CD4-positive, alpha-beta T cell treated with Interferon alpha-2 for 1 hour (primary cell): Measurements from ENCODE around the gene P4HA1.

Experiments
- DNase-seq, 2 donors: peaks; one replicate each; pipeline ENCODE4 v3.0.0-alpha.2; 2020 to 2022

The P4HA1 gene

DNA sequence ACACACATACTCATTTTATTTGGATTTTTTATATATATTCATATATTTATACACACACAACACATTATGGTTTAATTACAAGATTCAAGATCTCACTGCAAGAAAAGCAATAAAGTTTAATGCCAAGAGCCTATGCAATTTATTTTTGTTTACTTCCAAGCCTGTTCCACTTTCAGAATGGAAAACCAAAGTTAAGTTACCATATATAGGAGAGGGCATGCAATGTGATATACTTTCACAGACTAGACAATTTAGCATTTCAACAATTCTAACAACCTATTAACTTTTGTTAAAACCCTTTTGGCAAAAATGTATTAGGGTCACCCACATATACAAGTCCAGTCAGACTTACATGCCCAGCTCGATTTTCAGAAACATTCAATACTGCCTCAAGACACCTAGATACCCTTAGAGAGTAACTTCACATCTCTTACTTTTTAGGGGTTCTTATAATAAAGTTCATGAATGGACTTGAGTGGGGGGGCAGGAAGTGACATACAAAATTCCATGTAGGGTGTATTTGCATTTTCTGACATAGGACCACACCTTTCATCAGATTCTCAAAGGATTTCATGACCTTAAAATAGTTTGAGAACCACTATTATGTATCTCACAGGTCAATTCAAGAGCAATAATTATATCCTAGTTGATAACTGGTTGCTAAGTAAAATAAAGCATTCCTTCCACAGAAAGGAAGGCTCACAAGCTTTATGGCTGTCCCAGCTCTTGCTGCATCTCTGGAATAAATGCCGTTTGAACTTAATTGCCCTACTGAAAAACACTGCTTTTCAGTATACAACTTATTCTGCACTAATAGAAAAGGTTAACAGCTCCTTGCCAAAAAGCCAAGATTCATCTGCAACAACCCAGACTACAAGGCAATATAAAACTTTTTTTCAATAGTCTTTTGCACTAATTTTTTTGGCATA, 2.5 kb downstream of the P4HA1 start:
- DNase-seq: no peak

DNA sequence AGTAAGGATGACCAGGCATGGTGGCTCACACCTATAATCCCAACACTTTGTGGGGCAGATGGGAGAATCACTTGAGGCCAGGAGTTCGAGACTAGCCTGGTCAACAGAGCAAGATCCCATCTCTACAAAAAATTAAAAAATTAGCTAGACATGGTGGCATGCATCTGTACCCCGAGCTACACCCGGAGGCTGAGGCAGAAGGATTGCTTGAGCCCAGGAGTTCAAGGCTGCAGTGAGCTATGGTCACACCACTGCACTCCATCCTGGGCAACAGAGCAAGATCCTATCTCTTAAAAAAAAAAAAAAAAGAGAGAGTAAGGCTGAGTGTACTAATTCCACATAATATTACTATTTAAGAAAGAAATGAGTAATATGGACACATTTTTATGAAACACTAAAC, 3.8 kb downstream of the P4HA1 start:
- no peak for DNase-seq

DNA sequence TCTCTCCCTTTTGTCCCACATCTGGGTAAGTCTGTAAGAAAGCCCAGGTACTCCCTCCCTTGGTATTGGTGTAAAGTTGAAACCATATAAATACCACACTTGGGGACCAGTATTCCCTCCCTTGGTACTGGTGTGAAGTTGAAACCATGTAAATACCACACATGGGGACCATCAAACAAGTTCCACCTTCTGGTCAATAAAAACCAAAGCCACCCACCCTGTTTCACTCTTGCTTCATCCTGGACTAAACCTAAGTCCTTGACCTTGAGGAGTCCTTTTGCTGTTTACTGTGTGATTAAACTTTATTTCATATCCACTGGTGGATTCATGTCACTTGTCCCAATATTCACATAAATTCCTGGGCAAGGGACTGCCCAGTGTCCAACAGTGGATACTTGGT, 8.4 kb downstream of the P4HA1 start:
- DNase-seq: no peak

DNA sequence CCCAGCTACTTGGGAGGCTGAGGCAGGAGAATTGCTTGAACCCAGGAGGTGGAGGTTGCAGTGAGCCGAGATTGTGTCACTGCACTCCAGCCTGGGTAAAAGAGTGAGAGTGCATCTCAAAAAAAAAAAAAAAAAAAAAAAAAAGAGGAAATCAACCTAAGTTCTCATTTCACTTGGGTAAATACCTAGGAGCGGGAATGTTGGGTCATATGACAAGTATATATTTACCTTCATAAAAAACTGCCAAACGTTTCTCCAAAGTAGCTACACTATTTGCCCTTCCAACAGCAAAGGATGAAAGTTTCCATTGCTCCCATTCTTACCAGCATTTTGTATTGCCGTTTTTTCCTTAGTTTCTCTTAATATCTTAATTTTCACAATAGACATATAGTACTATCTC, 9.8 kb downstream of the P4HA1 start:
- no peak for DNase-seq

DNA sequence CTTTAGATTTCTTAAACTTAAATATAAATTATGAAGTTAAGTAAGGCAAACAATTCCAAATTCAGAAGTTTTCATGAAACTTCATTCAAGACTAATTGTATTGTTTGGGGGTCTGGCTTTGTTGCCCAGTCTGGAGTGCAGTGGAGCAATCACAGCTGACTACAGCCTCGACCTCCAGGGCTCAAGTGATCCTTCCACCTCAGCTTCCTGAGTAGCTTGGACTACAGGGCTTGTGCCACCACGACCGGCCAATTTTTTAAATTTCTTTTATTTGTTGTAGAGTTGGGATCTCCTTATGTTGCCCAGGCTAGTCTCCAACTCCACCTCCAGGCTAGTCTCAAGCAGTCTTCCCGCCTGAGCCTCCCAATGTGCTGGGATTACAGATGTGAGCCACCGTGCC, 12.5 kb downstream of the P4HA1 start:
- no peak for DNase-seq

DNA sequence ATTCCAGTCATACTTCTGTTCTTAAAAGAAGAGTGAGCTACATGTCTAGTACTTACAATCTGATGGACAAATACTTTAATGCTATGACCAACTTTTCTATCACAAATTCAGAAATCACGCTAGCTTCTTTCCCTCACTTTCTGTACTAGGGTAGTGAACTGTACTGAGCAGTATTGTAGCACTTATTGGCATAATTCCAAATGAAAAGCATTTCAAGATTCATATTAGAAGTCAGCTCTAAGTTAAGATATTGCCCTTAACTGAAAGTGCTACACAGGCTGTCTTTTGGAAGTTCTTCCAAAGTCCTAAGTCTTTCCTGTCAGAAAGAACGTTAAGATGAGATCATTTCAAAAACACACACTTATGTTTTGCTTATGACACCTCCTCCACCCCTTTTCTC, 13.4 kb downstream of the P4HA1 start:
- DNase-seq: no peak

DNA sequence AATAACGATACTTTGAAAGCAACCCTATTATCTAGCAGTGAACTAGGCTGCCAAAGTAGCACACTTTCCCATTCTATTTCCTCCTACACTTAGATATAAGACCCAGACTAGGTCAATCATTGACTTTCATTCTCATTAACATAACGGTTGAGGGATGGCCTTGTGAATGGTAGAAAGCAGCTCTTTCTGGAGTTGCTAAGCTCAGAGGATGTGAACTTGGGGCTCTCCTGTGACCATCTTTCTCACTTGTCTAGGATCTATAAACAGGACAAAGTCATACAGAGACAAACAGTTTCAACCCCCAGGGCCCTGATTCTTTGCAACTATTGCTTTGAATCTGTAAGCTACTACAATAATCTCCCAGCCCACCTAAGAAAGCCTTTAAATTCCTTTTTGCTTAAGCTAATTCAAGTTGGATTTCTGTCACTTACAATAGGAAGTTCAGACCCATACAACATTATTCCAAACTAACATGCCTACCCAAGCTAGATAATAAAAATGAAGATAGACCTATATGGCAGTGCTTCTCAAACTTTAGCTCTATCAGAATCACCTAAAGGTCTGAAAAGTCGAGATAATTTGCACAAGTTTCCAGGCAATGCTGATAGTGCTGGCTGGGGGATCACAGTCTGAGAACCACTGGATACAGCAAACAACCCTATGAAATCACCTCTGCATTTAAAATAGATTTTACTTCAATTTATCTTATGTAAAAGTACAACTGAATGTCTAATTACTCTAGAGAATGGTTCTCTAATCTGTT, 16.7 kb downstream of the P4HA1 start:
- no peak for DNase-seq

DNA sequence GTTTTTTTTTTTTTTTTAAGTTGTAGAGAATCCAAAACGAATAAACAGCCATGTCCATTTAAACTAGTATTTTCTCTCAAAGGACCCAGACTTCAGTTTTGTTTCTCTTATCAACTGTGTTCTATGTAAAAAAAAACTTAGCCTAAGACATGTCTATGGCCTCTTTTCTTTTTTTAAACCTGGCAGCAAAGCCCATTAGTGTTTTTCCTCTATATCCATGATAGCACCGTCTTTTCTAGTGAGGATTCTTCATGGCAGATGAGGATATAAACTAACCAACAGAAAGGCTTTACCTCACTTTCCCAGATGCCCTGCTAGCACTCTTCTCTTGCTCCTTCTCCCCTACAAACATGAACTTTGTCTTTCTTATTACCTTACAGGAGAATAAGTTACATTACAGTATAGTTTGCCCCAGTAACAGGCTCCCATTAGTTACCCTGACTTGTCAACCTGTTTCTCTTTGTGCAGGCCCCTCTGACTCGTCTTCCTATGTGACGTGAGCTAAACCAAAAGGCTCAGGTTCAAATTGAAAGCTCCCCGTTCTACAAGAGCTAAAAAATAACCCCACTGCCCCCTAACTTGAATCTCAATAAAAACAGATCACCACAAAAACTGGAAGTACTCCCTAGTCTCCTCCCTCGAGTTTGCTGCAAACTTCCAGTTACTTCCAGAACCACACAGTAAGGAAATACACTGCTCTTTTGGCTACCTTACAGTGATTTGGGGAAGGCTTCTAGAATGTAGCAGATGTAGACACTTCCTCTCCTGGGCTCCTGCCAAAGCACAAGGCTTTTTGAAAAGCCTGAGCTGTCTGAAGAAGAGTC, 20.1 kb downstream of the P4HA1 start:
- DNase-seq: no peak

DNA sequence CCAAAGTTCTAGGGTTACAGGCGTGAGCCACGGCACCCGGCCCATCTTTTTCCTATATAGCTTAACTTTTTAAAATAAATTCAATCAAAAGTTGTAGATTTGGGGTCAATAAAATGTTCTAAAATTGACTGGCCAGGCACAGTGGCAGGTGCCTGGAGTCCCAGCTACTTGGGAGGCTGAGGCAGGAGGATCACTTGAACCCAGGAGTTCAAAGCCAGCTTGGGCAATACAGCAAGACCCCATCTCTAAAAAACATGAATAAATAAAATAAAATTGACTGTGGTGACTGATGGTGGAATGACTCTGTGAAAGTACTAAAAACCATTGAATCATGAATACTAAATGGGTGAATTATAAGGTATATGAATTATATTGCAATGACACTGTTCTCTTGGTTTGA, 20.8 kb downstream of the P4HA1 start:
- no peak for DNase-seq

DNA sequence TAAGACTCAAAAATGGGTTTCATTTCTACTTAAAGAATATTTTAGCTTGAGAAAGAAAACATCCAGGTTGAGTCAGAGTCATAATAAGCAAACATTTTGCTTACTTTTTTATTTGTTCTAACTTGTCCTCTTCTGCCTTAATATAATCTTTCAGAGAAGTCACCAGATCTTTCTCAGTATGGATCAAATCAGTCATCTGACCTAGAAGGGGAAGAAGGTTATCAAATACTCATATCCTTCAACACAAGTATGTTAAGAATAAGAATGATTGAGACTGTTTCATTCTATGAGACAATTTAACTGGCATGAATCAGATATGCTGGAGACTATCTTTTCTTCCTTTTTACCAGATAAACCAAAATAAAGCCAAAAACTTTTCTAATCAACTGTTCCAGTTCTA, 23.0 kb downstream of the P4HA1 start:
- no peak for DNase-seq

DNA sequence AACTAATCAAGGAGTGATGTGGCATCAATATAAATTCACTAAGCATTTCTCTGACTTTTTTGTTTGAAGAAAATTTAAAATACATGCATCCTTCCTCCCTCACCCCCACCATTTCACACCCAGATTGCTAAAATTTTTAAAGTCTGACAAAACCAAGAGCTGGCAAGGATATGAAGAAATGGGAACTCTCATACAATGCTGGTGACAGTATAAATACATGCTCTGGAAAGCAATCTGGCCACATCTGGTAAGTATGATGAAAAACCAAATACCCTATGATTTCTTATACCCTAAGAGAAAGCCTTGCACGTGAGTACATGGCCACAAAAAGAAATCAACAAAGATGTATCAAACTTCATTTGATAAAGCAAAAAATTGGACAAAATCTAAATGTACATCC, 31.2 kb downstream of the P4HA1 start:
- DNase-seq: no peak

DNA sequence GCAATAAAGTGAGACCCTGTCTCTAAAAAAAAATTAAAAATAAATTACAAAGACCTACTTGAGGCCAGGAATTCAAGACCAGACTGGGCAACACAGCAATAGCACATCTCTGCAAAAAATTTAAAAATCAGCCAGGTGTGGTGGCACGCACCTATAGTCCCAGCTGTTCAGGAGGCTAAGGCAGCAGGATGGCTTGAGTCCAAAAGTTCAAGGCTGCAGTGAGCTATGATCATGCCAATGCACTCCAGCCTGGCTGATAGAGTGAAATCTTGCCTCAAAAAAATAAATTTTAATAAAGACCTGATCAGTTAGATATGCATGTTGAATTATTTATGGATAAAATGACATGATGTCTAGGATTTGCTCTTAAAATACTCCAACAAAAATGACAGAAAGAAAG, 34.9 kb downstream of the P4HA1 start:
- DNase-seq: no peak

DNA sequence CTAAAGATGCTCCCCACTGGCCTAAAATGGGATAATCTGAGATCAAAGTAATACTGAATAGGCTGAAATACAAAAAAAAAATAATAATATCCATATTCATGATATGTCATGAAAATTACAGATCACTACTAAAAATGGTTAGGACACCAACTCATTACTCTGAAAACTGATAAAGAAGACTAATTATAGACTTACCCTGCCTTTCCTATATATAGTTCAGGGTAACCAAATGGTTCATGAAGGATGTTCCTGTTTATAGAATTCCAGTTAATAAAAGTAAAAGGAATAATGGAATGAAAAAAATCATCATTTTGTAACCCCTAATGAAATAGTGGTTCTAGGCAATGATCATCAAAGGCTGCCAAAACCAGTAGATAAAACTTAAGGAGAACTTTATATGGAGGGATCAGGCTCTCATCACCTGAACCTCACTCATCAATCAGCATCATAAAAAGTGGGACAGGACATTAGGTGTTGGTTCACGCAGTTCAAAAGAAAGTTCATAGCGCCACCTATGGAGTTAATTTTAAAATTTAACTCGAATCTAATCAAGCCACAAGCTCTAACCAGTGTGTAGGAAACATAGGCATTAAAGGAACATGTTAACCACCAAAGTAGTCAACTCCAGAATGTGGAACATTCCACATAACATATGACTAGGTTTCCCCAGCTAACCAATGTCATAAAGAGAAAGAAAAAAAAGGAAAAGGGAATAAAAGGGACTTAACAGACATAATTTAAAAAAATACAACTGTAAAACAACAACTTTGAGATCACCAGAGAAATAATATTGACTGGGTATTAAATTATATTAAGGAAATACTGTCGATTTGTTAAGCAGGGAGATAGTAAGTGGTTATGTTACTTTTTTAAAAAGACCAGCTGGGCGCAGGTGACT, 35.7 kb downstream of the P4HA1 start:
- DNase-seq: peak in 1 of 2 donors; percentile 62

DNA sequence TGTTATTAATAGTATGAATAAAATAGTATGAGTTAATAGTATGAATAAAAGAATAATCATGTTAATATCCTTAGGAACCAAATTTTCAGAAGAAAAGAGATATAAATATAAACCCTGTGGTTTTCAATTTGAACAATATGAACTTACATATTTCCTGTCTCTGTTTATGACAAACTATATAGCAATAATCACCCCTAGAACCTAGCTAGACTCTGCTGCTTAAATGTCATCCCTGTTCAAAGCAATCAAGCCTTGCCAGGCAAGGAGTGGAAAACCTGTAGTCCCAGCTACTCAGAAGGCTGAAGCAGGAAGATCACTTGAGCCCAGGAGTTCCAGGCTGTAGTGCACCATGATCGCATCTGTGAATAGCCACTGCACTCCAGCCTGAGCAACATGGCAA, 36.5 kb downstream of the P4HA1 start:
- DNase-seq: no peak

DNA sequence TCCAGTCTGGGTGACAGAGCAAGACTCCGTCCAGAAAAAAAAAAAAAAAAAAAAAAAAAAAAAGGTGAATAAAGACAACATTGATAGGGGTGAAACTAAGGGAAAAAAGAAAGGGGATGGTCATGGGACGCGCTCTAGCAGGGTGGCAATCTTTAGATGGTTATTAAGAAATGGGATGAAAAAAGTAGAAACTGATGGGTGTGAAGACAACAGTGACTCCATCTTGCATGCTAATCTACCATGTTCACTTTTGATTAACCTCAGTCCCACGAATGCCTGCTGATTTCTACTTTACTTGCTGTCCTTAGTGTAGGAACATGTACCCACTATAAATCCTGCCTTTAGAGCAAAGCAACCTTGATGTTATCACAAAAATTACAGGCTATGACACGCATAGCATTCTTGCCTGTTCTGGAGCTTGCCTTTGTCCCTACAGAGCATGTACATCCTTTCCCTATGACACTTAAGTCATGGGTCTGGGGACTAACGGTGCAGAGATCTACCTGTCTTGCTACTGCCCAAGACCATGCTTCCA, 38.5 kb downstream of the P4HA1 start:
- DNase-seq: no peak

DNA sequence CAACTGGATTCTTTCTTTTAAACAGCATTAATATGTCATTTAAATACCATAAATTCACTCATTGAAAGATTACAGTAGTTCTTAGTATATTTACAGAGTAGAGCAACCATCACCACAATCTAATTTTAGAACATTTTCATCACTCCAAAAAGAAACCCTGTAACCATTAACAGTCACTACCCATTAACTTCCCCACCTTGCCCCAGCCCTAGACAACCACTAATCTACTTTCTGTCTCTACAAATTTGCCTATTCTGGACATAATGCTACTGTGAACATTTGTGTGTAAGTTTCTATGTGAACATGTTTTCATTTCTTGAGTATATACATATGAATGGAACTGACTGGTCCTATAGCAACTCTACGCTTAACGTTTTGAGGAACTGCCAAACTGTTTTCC, 42.4 kb downstream of the P4HA1 start:
- no peak for DNase-seq

DNA sequence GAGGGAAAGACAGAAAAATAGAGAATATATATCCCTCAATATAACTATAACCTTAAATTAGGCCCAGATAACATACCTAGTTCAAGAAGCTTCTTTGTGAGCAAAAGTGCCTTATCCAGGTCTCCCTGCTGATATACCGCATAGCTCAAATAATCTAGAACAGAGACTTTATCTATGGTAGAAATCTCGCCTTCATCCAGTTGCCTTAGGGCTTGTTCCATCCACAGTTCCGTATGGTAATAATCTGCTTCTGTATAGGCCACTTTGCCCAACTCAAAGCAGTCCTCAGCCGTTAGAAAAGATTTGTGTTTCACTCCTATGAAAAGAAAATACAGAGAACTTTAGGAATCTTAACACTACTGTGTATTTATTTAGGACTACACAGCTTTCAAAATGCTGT, 43.4 kb downstream of the P4HA1 start:
- no peak for DNase-seq

DNA sequence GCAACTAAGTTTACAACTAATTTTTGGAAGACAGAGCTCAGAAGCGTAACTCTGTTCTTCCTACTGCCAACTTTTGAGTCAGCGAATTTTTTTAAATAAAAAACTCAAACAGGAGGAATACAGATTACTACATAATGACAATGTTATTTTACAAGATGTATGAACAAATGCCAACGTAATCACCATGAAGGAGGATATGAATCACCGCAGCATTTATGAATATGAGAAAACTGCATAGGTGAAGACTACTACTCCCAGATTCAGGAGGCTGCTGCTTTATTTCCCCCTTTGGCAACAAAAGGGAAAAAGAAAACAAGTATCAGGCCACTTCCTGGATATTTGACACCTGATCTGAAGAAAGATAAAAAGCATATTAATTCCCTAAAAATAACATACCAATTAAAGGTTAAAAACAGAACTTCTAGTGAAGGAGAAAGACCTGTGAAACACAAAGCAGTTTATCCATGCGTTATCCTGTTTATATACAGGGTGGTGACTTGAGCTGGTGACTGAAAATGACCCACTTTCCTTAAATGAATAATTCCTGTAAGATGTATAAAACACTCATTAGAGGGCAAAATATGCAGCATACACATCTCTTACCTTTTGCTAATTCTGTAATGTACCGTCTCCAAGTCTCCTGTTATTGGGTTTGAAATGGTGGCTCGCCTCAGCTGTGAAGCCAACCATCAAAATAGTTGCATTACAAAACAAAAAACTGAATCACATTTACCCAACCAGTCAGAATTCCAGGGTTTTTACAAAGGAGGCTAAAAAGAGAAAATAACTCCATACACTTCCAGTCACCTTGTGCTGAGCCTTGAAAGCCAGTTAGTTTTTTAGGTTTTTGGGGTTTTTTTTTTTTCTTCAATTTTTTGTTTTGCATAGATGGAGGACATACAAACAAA, 52.0 kb downstream of the P4HA1 start:
- no peak for DNase-seq

DNA sequence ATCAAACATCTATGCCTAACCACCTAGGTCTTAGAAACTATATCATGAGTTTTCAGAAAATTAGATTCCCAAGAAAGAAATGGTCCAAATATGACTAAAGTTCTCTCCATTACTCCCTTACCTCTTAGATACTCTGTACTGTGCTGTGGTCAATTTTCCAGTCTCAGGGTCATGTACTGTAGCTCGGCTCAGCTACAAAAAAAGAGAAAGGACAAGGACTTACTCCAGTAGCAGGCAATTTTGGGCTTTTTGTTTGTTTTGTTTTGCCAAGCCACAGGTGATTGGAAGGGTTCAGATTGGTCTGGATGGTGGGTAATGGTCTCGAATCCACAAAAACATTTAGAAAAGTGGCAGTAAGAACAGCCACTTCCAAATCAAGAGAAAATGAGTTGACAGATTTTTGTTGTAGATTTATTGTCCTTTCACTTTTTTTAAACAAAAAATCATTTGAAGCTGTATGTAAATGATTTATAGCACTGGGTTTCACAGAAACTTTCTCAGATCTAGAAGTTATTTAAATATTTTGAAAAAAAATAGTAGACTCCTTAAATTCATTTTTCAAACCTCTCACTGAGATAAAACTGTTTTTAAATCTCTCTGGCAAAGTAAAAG, 52.8 kb downstream of the P4HA1 start:
- no peak for DNase-seq

DNA sequence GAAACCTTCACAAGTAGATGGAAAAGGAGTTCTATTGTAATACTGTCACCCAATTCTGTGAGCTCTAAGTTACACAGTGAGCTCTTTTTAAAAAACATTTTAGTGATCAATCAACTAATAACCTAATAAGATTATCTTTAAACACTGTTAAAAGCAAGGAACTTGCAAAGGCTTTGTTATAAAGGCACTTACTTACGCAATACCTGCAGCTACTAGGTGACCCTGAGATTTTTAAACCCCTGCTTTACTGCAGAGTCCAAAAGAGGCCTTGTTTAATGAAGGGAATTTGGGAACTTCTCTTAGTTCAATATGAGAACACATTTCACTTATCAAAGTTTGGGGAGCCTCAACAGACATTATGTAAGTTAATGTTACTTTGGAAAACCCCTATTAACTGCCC, 53.3 kb downstream of the P4HA1 start:
- DNase-seq: no peak

DNA sequence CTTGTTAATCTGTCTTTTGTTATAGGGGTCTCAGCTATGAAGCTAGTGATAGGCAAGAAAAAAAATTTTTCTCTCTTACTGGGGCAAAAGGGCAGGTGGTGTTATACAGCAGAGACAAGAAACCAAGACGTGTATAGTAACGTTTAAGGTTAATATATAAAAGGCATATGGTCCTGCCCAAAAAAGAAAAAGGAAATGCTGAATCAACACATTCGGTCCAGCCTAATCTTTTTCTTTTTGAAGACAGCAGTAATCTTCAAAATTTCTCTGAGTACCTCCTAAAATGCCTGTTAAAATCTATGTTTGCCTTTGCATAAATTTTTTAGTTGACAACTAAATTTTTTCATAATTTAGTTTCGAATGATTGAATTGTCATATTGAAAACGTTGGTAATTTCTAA, 54.5 kb downstream of the P4HA1 start:
- no peak for DNase-seq
